MCF 10A (cell line): ENCODE data around the gene HERC4. TPM values are rescaled to one million over a fixed set of nuclear protein-coding genes. Genes with fewer than 3 reads are reported as not detected.

Experiments used
- BruUV-seq: library from RNA; stranded (reverse); fragments of 400-500 nt; replicated peaks from 2 replicates; lab custom pipeline; 2021; lab: Mats Ljungman, UMichigan
- CTCF ChIA-PET: fragments of 300-600 bp; sonication (Branson Sonifier 250); formaldehyde crosslinking; extraction: SDS; loops from one replicate; lab custom pipeline; 2021; ENCODE audit warnings: antibody characterized with exemption, inconsistent platforms; lab: Yijun Ruan, JAX
- POLR2A ChIA-PET: fragments of 300-600, 350-650 bp; sonication (Branson Sonifier 250); formaldehyde crosslinking; extraction: SDS; loops from one replicate; lab custom pipeline; 2020; ENCODE audit warnings: antibody characterized with exemption, inconsistent platforms; lab: Yijun Ruan, JAX
- DNase-seq: peaks from one replicate; pipeline ENCODE4 v3.0.0-alpha.2; 2018; ENCODE audit not compliant: unreplicated experiment
- H3K27ac Mint-ChIP-seq: one replicate; pipeline ENCODE4 v1.8.0; 2022; ENCODE audit warnings: mild to moderate bottlenecking, low read depth, mixed read lengths; ENCODE audit not compliant: unreplicated experiment
- H3K27me3 Mint-ChIP-seq: one replicate; pipeline ENCODE4 v1.8.0; 2022; ENCODE audit warnings: mixed read lengths; ENCODE audit not compliant: insufficient read depth, unreplicated experiment
- H3K36me3 Mint-ChIP-seq: one replicate; pipeline ENCODE4 v1.8.0; 2022; ENCODE audit warnings: mild to moderate bottlenecking, moderate library complexity, mixed read lengths; ENCODE audit not compliant: insufficient read depth, unreplicated experiment
- H3K4me1 Mint-ChIP-seq: one replicate; pipeline ENCODE4 v1.8.0; 2022; ENCODE audit warnings: mixed read lengths; ENCODE audit not compliant: insufficient read depth, unreplicated experiment
- H3K4me3 Mint-ChIP-seq: one replicate; pipeline ENCODE4 v1.8.0; 2022; ENCODE audit warnings: mild to moderate bottlenecking, moderate library complexity, mixed read lengths; ENCODE audit not compliant: unreplicated experiment
- H3K9me3 Mint-ChIP-seq: one replicate; pipeline ENCODE4 v1.8.0; 2022; ENCODE audit warnings: mixed read lengths; ENCODE audit not compliant: unreplicated experiment
- intact Hi-C: fragments of 100-400 bp; cut with micrococcal nuclease; formaldehyde crosslinking; loops from 2 replicates; pipeline ENCODE4 v1.14.1; 2022
- total RNA-seq: library from RNA; stranded (reverse); gene quantifications from 2 replicates; pipeline ENCODE4 v1.2.3, GENCODE V29; 2022
- TF ChIP-seq, protein P1 (sequence below): fragments of 200-600 bp; IDR thresholded peaks from one replicate; pipeline ENCODE4 v1.8.0; 2022; ENCODE audit warnings: antibody characterized with exemption, mild to moderate bottlenecking; ENCODE audit not compliant: unreplicated experiment

Gene HERC4
- total RNA-seq, 1 experiment from 2014 or later: 57.5 TPM

DNA sequence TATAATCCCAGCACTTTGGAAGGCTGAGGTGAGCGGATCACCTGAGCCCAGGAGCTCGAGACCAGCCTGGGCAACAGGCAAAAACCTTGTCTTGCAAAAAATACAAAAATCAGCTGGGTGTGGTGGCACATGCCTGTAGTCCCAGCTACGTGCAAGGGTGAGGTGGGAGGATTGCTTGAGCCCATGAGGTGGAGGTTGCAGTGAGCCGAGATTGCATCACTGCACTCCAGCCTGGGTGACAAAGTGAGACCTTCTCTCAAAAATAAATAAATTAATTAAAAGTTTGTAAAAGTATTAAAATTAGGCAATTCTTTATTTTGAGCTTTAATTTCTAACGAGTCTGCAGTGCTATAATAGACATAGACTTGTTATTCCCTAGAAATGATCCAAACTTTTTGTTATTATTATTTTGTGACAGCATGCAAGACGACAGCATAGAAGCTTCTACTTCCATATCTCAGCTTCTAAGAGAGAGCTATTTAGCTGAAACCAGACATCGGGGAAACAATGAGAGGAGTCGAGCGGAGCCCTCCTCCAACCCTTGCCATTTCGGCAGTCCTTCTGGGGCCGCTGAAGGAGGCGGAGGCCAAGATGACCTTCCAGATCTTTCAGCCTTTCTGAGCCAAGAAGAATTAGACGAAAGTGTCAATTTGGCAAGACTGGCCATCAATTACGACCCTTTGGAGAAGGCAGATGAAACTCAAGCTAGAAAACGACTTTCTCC, 46.1 kb upstream of the HERC4 start:
- H3K9me3 Mint-ChIP-seq: no peaks in the 10 kb centered on the region
- H3K36me3 Mint-ChIP-seq: no peaks in the 10 kb centered on the region
- no peaks in the 10 kb centered on the region for H3K27me3 Mint-ChIP-seq
- H3K27ac Mint-ChIP-seq: no peak overlapping the region
- intact Hi-C loops: no loop called here
- no TSS peak for BruUV-seq
- H3K4me3 Mint-ChIP-seq: no peak overlapping the region
- no peak for DNase-seq
- no peaks in the 10 kb centered on the region for H3K4me1 Mint-ChIP-seq
- TF ChIP-seq, protein P1, sequence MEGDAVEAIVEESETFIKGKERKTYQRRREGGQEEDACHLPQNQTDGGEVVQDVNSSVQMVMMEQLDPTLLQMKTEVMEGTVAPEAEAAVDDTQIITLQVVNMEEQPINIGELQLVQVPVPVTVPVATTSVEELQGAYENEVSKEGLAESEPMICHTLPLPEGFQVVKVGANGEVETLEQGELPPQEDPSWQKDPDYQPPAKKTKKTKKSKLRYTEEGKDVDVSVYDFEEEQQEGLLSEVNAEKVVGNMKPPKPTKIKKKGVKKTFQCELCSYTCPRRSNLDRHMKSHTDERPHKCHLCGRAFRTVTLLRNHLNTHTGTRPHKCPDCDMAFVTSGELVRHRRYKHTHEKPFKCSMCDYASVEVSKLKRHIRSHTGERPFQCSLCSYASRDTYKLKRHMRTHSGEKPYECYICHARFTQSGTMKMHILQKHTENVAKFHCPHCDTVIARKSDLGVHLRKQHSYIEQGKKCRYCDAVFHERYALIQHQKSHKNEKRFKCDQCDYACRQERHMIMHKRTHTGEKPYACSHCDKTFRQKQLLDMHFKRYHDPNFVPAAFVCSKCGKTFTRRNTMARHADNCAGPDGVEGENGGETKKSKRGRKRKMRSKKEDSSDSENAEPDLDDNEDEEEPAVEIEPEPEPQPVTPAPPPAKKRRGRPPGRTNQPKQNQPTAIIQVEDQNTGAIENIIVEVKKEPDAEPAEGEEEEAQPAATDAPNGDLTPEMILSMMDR: no peak
- CTCF ChIA-PET: interaction anchor here (1.3 kb wide), 1 partner anchor 34 kb away, joined by 5 read pairs; no protein-coding TSS in a partner anchor
- POLR2A ChIA-PET: interaction anchor here (1.0 to 2.5 kb wide), 3 partner anchors 11 to 20 kb away, joined by 3 to 8 read pairs (median 3); no protein-coding TSS in a partner anchor

DNA sequence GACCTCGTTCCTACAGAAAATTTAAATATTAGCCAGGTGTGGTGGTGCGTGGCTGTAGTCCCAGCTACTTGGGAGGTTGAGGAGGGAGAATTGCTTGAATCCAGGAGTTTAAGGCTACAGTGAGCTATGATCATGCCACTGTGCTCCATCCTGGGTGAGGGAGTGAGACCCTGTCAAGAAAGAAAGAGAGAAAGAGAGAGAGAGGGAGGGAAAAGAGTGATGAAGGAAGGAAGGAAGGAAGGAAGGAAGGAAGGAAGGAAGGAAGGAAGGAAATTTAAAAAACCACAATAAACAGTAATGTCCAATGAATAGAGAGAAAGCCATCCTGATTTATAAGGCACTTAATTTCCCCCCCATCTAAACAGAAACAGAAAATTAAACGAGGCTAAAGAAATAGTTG, 43.6 kb upstream of the HERC4 start:
- DNase-seq: no peak
- Mint-ChIP-seq H3K36me3 (no peaks in the 10 kb centered on the region), H3K27me3 (no peaks in the 10 kb centered on the region), H3K4me3 (no peak overlapping the region), H3K9me3 (no peaks in the 10 kb centered on the region), H3K4me1 (no peaks in the 10 kb centered on the region), H3K27ac (no peak overlapping the region)
- no TSS peak for BruUV-seq
- intact Hi-C loops: no loop called here
- TF ChIP-seq, protein P1: no peak
- POLR2A ChIA-PET: no interaction called here
- CTCF ChIA-PET: interaction anchor here (0.6 to 0.7 kb wide), 3 partner anchors 19 to 214 kb away, joined by 3 to 4 read pairs (median 4); no protein-coding TSS in a partner anchor

DNA sequence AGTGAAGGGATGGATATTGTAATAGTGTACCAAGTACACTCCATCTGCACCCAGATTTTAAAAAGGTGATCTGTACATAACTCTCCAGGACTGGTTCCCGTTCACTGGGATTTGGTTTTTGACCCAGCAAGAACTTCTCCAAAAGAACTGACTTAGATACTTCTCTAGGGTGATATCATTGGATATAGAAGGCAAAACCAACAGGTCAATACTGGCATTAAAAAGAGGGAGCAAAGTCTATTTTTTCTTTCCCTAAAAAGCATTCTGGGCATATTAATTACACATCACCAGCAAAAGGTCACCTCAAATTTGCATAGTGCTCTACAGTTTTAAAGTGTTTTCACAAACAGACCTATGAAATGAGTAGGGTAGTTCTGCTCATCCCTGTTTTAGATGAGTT, 37.8 kb upstream of the HERC4 start:
- no peaks in the 10 kb centered on the region for H3K9me3 Mint-ChIP-seq
- H3K36me3 Mint-ChIP-seq: no peaks in the 10 kb centered on the region
- H3K27me3 Mint-ChIP-seq: no peaks in the 10 kb centered on the region
- H3K4me1 Mint-ChIP-seq: no peaks in the 10 kb centered on the region
- ChIA-PET POLR2A (no interaction called here), CTCF (no interaction called here)
- TF ChIP-seq, protein P1: no peak
- DNase-seq: no peak
- no peak overlapping the region for H3K27ac Mint-ChIP-seq
- H3K4me3 Mint-ChIP-seq: no peak overlapping the region
- intact Hi-C loops: no loop called here
- no TSS peak for BruUV-seq

DNA sequence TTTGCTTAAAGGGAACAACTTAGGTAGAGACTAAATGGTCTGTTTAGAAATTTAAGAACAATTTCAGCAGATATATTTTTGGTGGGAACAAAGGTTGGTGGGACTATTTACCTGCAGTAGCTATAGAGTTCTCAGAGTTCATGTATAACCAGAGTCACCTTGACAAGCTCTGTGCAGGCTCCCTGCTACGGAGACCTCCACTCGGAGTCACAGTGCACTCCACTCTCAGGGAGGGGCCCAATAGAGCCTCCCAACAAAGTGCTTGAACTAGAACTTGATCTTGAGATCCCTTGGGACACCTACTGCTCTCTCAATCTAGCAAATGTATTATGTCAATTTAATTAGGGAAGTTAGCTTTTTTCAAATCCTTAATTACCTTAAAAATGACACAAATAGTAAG, 36.5 kb upstream of the HERC4 start:
- intact Hi-C loops: no loop called here
- no peaks in the 10 kb centered on the region for H3K9me3 Mint-ChIP-seq
- H3K4me3 Mint-ChIP-seq: no peak overlapping the region
- no peak for DNase-seq
- no peaks in the 10 kb centered on the region for H3K4me1 Mint-ChIP-seq
- TF ChIP-seq, protein P1: no peak
- POLR2A ChIA-PET: interaction anchor here (0.9 to 1.0 kb wide), 2 partner anchors 24 to 40 kb away, joined by 3 read pairs; no protein-coding TSS in a partner anchor
- no peak overlapping the region for H3K27ac Mint-ChIP-seq
- no TSS peak for BruUV-seq
- no peaks in the 10 kb centered on the region for H3K36me3 Mint-ChIP-seq
- H3K27me3 Mint-ChIP-seq: no peaks in the 10 kb centered on the region
- CTCF ChIA-PET: no interaction called here
